Measurements from ENCODE around the gene GPD1L.

GPD1L gene

DNA sequence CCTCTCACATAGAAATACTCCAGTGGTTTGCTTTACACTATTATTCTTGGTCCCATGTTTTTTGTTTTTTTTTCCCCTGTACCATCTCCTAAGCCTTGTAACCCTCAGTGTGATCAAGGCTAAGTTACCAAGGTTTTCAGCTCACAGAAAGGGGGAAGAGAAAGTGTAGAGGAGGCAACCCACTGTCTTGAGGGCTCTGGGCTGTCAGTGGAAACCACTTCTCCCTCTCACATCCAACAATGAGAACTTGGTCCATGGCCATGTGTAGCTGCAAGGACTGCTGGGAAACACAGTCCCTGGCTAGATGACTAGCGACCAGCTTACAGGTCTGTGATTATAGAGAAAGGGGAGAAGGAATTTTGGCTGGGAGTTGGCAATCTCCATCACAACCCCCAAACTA, 30.3 kb downstream of the GPD1L start:
- no peak overlapping the region for H3K4me3 ChIP-seq (ENCODE audit: low read depth, low read length)
- no peak for TF ChIP-seq CTCF (IDR thresholded peaks at IDR 0.05; ENCODE audit: borderline replicate concordance, insufficient read depth, low read depth, low read length)

- no peak for TF ChIP-seq CTCF (IDR thresholded peaks at IDR 0.05; ENCODE audit: borderline replicate concordance, insufficient read depth, low read depth, low read length)
- H3K4me3 ChIP-seq (ENCODE audit: low read depth, low read length), result no peak overlapping the region
These were observed 31.4 kb downstream of the GPD1L start for GRCh38 chr3:32137870-32138269.

- H3K4me3 ChIP-seq (ENCODE audit: low read depth, low read length), result no peak overlapping the region
- TF ChIP-seq CTCF (IDR thresholded peaks at IDR 0.05; ENCODE audit: borderline replicate concordance, insufficient read depth, low read depth, low read length), result no peak
These were observed 32.2 kb downstream of the GPD1L start for GRCh38 chr3:32138545-32139104.

- H3K4me3 ChIP-seq (ENCODE audit: low read depth, low read length), result no peak overlapping the region
- no peak for TF ChIP-seq CTCF (IDR thresholded peaks at IDR 0.05; ENCODE audit: borderline replicate concordance, insufficient read depth, low read depth, low read length)
These were observed 34.5 kb downstream of the GPD1L start for GRCh38 chr3:32140943-32141342.

DNA sequence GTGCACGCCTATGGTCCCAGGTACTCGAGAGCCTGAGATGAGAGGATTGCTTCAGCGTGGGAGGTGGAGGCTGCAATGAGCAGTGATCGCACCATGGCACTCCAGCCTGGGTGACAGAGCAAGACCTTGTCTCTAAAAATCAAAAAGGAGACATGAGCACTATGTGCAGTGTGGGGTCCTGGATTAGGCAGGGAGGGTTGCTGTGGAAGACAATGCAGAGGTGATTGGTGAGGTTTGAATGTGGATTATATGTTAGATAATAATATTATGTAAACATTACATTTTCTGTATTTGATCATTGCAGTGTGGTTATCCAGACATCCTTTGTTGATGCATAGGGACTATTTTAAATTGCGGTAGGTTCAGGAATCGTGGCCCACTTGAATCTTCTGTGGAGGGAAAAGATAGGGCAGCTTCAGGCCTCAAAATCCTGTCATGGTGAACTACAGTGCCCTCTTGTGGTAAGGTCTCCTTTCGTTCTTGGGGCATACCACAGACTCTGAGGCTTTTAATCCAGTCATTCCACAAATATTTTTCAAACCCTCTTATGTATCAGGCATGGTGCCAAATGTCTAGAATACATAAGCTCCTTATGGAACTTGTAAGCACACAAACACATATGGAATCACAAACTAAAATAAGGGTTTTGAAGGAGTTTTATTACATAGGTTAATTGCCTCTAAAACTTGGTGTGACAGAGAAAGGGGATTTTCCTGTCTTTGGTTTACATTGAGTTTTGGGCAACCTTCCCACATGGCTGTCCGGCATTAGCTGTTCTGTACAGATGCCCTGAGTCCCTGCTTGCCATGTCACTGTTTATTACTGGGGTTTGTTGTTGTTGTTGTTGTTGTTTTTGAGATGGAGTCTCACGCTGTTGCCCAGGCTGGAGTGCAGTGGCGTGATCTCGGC, 37.7 kb downstream of the GPD1L start:
- H3K4me3 ChIP-seq (ENCODE audit: low read depth, low read length), result no peak overlapping the region
- peak; percentile 62 for TF ChIP-seq CTCF (IDR thresholded peaks at IDR 0.05; ENCODE audit: borderline replicate concordance, insufficient read depth, low read depth, low read length)

DNA sequence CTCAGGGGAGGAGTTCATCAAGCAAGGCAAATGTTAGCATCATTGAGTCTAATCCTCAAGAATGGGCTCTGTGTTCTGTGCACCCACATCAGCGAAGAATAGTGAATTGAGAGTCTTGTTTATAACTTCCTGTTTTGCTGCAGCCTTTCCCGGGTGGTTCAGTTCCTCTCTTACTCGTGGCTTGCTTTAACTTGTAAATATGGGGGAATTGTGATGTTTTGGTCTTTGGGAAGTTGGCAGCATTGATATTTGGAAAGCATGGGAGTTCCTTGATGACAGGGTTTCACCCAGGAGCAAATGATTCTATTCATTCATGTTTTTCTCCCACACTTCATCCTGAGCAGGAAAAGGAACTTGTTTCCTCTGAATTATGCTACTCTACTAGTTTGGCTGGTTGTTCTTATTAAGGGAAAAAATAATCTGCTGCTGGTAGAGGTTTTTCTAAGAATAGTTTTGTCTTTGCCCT, 40.4 kb downstream of the GPD1L start:
- no peak overlapping the region for H3K4me3 ChIP-seq (ENCODE audit: low read depth, low read length)
- no peak for TF ChIP-seq CTCF (IDR thresholded peaks at IDR 0.05; ENCODE audit: borderline replicate concordance, insufficient read depth, low read depth, low read length)

GRCh38 chr3:32147509-32147908, 41.1 kb downstream of the GPD1L start:
- no peak for TF ChIP-seq CTCF (IDR thresholded peaks at IDR 0.05; ENCODE audit: borderline replicate concordance, insufficient read depth, low read depth, low read length)
- no peak overlapping the region for H3K4me3 ChIP-seq (ENCODE audit: low read depth, low read length)

Data from GM12875 (cell line).